Measurements from ENCODE around the gene UCK2. TPM values are rescaled to one million over a fixed set of nuclear protein-coding genes. Genes with fewer than 3 reads are reported as not detected.

The UCK2 gene
- total RNA-seq, 1 experiment from 2014 or later = 77.9 TPM

GRCh38 chr1:165895451-165895871 is 68.0 kb downstream of the UCK2 start:
- H4K8ac ChIP-seq (replicated peaks; ENCODE audit: insufficient read length, low read depth, low read length) = no peak overlapping the region
- no peak overlapping the region for H3K4me3 Mint-ChIP-seq
- H3K4me1 ChIP-seq (ENCODE audit: insufficient read depth, low read length) = no peaks in the 10 kb centered on the region
- peaks cover 3% of the 10 kb centered on the region; the same call in 1 of the 2 replicates for H3K79me2 ChIP-seq (ENCODE audit: insufficient read depth, low read length)
- H2BK20ac ChIP-seq (ENCODE audit: low read depth, low read length, poor library complexity, severe bottlenecking) = no peak overlapping the region
- H3K27ac Mint-ChIP-seq = peak overlapping the region in 1 of 3 experiments; percentile 69; a peak in 1 of 7 replicates
- no peak overlapping the region for H2AFZ ChIP-seq (ENCODE audit: low read length)
- no peak overlapping the region for H3K4ac ChIP-seq (ENCODE audit: low read depth, low read length)
- DNase-seq = no peak
- no peak overlapping the region for H3K9ac ChIP-seq (ENCODE audit: extremely low read depth, insufficient read length, low read length)
- H3K23me2 ChIP-seq (ENCODE audit: insufficient read length, low read depth, low read length, poor library complexity, severe bottlenecking) = no peaks in the 10 kb centered on the region
- no peak overlapping the region for H3K56ac ChIP-seq (ENCODE audit: insufficient read length, low read depth, low read length)
- H3K23ac ChIP-seq (ENCODE audit: insufficient read length, low read depth, low read length) = no peak overlapping the region
- no peaks in the 10 kb centered on the region for H3K27me3 ChIP-seq (ENCODE audit: insufficient read depth, low read length)
- no peaks in the 10 kb centered on the region for H3K79me1 ChIP-seq (ENCODE audit: insufficient read depth, low read depth, low read length, poor library complexity, severe bottlenecking)
- no peak overlapping the region for H3K18ac ChIP-seq (ENCODE audit: insufficient read length, low read depth, low read length)
- H4K5ac ChIP-seq (ENCODE audit: insufficient read length, low read depth, low read length) = no peak overlapping the region
- H3K9me3 ChIP-seq (ENCODE audit: control insufficient read depth, low read depth, low read length) = no peaks in the 10 kb centered on the region
- H2BK5ac ChIP-seq (ENCODE audit: insufficient read length, low read length) = no peak overlapping the region
- WGBS (ENCODE audit: extremely low coverage, insufficient read length, low lambda C conversion rate) = no CpG with 5 or more reads among the region's 5 CpGs
- no peak overlapping the region for H3K27ac ChIP-seq (ENCODE audit: insufficient read length, low read depth, low read length)
- no peak for TF ChIP-seq CTCF (conservative IDR thresholded peaks at IDR 0.05)
- H3K9me3 Mint-ChIP-seq = peaks cover 0 to 3% of the 10 kb centered on the region in 2 experiments; a peak in 2 of 5 replicates
- H3K27me3 Mint-ChIP-seq (ENCODE audit: low read depth) = no peaks in the 10 kb centered on the region
- no peak overlapping the region for H2BK15ac ChIP-seq (ENCODE audit: low read depth, low read length)
- H4K20me1 ChIP-seq (ENCODE audit: control insufficient read depth, insufficient read depth, insufficient read length) = no peaks in the 10 kb centered on the region
- peaks cover 55 to 91% (median 91%) of the 10 kb centered on the region in 3 experiments for H3K36me3 Mint-ChIP-seq (ENCODE audit: insufficient read depth in 1 of 3, low read depth in 3 of 3)
- H2BK12ac ChIP-seq (ENCODE audit: insufficient read length, low read depth, low read length) = no peak overlapping the region
- no peak overlapping the region for H3T11ph ChIP-seq (ENCODE audit: low read length)
- peaks cover 0 to 4% of the 10 kb centered on the region in 2 experiments; a peak in 1 of 4 replicates for H3K4me1 Mint-ChIP-seq
- H3K4me2 ChIP-seq (ENCODE audit: insufficient read depth, insufficient read length, low read length) = no peak overlapping the region
- H2AK5ac ChIP-seq (ENCODE audit: insufficient read length, low read length) = no peak overlapping the region
- no peak overlapping the region for H2BK120ac ChIP-seq (ENCODE audit: low read depth, low read length, poor library complexity, severe bottlenecking)
- H4K91ac ChIP-seq (ENCODE audit: insufficient read length, low read depth, low read length) = no peak overlapping the region
- H3K14ac ChIP-seq (ENCODE audit: insufficient read depth, low read length) = no peak overlapping the region
